H1 (cell line): ENCODE results near the gene HP1BP3.

Source experiments
- CEBPB ChIP-seq: IDR thresholded peaks from 2 replicates; pipeline ENCODE4 v1.6.1; 2012; ENCODE audit warnings: low read depth, low read length
- CTCF ChIP-seq, 3 experiments: IDR thresholded peaks; 1 replicate in 2 of 3; 2 replicates in 1 of 3; pipeline versions ENCODE4 v1.5.1 to v1.6.1; 2011; ENCODE audit warnings: low read length in 3 of 3, mild to moderate bottlenecking in 3 of 3, inconsistent platforms in 2 of 3, low read depth in 1 of 3, moderate library complexity in 1 of 3; ENCODE audit not compliant: insufficient read depth in 1 of 3; ENCODE audit errors: control extremely low read depth in 1 of 3
- EGR1 ChIP-seq: IDR thresholded peaks from 2 replicates; pipeline ENCODE4 v1.6.1; 2011; ENCODE audit warnings: low read depth, low read length, borderline replicate concordance
- POLR2A ChIP-seq, 2 experiments: IDR thresholded peaks; 1 replicate in 1 of 2; 2 replicates in 1 of 2; pipeline ENCODE4 v1.6.1; 2011; ENCODE audit warnings: low read depth in 2 of 2, low read length in 2 of 2, mild to moderate bottlenecking in 2 of 2; ENCODE audit errors: control extremely low read depth in 1 of 2

DNA sequence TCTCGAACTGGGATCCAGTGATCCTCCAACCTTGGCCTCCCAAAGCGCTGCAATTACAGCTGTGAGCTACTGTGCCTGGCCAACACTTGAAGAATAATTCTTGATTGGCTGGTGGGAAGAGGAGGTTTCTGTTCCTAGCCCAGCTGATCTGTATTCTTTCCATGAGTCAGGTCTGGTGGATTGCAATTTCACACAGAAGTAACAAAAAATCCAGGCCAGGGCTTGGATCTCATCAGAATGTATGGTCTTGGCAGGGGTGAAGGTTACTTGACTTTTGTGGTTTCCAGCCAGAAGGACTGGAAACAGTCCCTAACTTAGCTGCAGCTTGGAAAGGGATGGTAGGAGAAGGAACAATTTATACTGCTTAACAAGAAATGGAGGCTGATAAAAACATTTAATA, 5.1 kb upstream of the HP1BP3 start:
- TF ChIP-seq CTCF (IDR thresholded peaks at IDR 0.05; ENCODE audit: control extremely low read depth in 1 of 3, insufficient read depth in 1 of 3, low read depth in 1 of 3, low read length in 3 of 3) (no peak), POLR2A (IDR thresholded peaks at IDR 0.05; ENCODE audit: control extremely low read depth in 1 of 2, low read depth in 2 of 2, low read length in 2 of 2) (no peak), CEBPB (no peak), EGR1 (no peak)
